Measurements from ENCODE around the gene RABGAP1L.

GRCh38 chr1:174391716-174392115, 232.4 kb downstream of the RABGAP1L start:
- no peak for TF ChIP-seq POLR2A (IDR thresholded peaks at IDR 0.05; ENCODE audit: low read depth)
- no peak for TF ChIP-seq CTCF (IDR thresholded peaks at IDR 0.05)
- TF ChIP-seq EP300 (IDR thresholded peaks at IDR 0.05): no peak
